GM19025 (cell line): ENCODE results near the gene MRPS22.
A peak's percentile ranks its signal among the peaks of the same experiment; 100 is the strongest.
"Not testable (repeated sequence)": the region's sequence is repeated elsewhere in the genome, so short reads cannot be mapped to it uniquely, and the experiment has no call there.

ENCODE experiments used
- ATAC-seq: cut with Tn5 transposase; IDR thresholded peaks from one replicate; pipeline ENCODE4 v1.9.1; 2021; ENCODE audit warnings: mild to moderate bottlenecking, low read depth, moderate library complexity; ENCODE audit not compliant: unreplicated experiment

MRPS22 gene

DNA sequence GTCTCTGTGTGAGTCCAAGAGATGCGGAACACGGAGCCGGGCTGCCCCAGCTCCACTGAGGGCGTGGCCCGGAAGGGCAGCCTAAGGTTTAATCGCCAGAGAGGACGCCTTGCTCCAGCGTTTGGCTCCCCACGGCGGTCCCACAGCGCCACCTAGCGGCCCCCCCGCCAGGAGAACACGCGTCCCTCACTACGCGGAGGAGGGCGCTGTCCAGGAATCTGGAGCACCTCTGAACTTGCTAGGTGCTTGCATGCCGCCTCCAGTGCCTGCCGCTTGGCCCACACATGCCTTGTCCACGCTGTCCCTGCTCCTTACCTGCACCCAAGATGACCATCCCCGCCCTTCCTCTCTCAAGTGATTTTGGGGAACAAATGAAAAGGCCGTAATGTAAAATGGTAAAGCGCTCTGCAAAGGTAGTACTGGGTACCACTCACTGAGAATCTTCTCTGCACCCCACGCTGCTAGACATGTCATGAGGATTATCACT is 14.4 kb upstream of the MRPS22 start:
- peak; percentile 96 for ATAC-seq

DNA sequence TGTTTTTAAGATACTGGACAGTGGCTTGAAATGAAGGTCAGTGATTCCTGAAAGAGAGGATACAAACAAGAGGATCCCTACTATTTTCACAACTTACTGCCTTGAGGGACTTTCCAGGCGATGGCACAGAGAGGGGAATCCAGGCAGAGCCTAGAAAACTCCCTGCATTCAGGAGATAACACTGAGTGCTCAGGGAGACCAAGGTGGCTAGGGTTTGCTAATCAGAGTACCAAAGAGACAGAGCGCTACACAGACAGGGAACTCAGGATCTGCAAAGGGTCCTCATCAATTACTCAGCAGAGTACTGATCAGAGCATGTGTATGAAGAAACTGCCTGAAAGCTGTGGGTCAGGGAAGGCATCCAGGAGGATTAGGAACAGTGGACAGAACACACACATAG is 11.7 kb upstream of the MRPS22 start:
- ATAC-seq = no peak

DNA sequence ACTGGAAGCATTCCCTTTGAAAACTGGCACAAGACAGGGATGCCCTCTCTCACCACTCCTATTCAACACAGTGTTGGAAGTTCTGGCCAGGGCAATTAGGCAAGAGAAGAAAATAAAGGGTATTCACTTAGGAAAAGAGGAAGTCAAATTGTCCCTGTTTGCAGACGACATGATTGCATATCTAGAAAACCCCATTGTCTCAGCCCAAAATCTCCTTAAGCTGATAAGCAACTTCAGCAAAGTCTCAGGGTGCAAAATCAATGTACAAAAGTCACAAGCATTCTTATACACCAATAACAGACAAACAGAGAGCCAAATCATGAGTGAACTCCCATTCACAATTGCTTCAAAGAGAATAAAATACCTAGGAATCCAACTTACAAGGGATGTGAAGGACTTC is 9.1 kb upstream of the MRPS22 start:
- ATAC-seq = not testable (repeated sequence)

DNA sequence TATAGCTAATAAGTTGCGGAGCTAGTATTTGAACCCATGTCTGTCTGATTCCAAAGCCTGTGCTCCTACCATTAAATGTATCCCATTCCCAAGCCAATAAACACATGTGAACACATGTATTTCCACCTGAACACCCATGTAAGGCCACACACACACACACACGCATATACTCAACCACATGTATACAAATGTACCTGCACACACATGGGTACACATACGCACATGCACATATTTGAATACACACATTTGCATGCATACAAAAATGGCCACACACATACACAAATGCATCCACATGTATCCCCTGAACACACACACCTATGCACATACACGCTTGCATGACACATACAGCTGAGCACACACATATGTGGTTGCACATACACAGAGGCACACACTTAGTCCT is 5.4 kb upstream of the MRPS22 start:
- ATAC-seq = no peak

DNA sequence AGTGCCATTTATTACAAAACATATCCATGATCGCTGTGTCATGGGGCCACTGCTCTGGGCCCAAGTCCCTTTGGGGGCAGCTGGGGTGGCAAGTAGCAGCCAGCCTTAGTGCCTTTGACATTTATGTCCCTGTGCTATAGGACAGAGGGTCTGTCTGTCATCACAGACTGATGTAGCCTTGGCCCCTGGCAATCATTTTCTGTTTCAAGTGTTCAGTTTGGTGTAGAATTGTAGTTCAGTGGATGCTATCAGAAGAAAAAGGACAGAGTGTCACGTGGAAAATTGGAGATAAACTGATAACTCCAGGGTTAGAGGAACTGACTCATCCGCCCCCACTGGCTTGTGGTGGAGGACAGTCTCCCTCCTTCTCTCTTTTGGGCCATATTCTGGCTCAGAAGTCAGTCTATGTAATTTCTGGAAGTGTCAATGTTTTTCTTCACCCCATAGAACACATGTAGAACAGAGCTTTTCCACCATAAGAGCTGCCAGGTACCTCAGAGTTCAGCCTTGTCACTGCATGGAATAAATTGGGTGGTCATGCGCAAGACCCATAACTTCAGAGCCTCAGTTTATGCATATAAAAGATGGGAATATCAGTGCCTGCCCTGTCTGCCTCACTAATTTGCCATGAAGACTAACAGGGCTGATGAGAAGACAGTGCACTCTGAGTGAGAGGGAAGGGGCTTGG is 4.5 kb upstream of the MRPS22 start:
- ATAC-seq = no peak

DNA sequence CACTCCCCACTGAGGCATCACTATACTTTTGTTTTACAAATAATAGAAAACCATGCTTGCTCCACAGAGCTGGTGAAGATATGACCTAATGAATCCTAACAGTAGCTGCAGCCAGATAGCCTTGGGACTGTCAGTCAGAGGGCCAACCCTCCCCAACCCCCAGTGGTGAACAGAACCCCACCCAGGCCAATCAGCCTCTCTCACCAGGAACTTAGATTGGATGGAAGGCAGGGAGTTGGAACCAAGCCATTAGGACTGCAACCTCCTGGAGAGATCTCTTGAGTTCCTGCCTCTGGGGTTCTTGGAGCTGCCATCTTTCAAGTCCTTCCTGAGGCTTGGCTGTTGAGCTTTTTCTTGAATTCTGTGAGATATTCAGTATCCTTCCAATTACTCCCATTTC is 3.0 kb upstream of the MRPS22 start:
- no peak for ATAC-seq

DNA sequence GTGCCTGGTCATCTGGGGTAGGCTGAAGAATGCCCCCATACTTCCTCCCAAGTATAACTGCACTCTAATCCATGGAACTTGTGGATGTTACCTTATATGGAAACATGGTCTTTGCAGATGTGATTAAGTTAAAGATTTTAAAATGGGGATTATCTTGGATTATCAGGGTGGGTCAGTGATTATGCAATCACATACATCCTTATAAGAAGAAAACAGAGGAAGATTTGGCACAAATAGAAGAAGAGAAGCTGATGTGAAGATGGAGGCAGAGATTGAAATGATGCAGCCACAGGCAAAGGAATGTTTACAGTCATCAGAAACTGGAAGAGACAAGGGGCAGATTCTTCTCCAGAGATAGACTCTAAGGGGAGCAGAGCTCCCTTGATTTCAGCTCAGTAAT is 1.8 kb upstream of the MRPS22 start:
- no peak for ATAC-seq

DNA sequence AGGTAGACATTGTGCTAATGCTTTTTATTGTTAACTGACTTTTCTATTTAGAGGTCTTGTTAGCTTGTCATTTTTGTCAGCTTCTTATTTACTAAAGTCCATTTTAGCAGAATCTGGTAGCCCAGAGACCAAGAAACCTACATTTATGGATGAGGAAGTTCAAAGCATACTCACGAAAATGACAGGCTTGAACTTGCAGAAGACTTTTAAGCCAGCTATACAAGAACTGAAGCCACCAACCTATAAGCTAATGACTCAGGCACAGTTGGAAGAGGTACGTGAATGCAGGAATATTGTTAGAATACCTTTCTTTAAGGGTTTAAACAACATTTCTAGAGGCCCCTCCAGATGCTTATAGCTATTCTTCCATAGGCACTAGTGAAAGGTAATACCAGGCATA is 3.0 kb downstream of the MRPS22 start:
- ATAC-seq = no peak

DNA sequence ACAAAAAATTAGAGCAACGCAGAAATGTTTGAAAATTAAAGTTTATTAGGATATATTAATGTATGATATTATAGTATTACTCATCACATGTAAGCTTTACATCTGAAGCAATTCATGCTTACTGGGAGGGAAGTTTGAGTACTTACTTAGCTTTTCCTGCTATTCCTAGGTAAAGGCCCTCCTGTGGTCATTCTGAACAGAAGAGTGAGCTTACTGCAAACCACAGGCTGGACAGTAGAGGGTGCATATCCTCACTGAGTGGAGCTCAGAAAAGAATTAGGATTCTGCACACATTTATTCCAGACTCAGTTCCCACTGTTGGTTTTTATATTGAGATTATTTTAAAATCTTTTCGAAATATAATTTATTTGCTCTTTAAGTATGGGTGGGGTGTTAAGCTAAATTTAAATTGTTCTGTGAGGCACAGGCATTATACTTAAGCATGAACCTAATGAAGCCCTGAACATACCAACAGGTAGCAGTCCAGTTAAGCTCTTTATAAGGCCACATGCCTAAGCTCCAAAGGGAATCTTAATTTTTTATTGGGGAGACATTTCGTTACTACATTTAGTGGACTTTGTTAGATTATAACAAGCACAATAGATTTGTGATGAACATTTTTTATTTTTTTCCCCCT is 10.2 kb downstream of the MRPS22 start:
- no peak for ATAC-seq

DNA sequence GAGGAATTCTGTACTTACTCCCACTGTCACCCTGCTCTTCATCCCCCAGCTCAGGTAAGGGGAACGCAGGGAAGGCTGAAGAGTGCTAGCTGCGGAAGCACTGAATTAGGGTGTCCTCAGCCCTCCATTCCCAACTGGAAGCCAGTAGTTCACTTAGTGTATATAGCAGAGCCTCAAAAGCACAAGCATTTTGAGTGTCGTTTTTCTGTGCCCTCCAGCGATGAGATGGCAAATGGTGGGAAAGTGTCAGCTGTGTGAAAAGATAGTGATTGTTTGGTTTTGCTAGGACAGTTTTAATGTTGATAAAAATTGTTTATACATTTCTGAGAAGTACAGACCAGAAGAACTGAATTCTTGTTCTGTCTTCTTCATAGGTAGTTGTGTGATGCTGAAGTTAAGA is 10.8 kb downstream of the MRPS22 start:
- ATAC-seq = no peak

DNA sequence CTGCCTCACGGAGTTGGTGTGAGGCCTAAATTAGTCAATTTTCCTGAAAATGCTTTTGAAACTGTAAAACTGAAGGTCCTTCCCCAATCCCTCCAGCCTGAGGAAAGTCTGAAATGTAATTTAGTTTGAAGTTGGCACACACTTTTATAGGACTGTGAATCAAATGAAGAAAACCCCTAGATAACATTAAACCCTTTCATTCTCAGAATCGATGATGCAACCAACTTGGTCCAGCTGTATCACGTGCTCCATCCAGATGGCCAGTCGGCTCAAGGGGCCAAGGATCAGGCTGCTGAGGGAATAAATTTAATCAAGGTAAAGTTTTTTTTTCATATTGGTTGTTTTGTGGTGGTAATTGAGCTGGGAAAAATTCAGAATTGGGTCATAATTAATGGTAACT is 11.7 kb downstream of the MRPS22 start:
- ATAC-seq = no peak

DNA sequence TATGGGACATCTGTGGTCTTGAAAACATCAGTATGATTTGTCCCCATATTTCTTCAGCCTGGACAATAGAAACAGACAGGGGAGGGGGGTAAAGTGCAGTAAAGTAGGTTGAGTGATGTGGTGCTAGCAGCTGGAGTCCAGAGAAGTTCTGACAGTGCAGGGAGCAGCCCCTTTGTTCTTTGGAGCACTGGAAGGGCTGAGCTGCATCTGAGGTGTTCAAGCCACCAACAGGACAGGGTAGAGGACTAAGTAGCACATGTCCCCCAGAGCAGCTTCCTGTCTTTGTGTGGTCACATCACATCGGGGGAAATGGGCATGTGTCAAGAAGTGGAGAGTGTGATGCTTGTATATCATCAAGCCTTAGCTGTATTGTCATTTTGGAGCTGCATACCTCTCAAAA is 12.1 kb downstream of the MRPS22 start:
- ATAC-seq = no peak

DNA sequence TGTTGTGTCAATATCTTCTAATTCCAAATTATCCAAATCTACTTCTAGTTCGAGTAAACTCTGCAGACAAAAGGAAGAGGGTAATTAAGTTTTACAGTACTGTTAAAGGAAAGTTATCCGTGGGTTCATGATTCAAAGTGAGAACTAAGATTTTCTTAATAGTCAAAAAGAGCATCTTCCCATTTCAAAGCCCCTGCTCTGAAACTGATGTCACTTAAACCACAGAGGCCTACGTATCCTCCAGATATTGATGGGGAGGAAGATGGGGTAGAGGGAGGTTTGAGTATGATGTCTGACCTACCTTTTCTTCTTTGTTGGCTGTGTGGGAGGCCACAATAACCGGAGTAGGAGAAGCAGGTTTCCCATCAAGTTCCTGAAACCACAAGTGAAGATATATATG is 14.1 kb downstream of the MRPS22 start:
- ATAC-seq = no peak

DNA sequence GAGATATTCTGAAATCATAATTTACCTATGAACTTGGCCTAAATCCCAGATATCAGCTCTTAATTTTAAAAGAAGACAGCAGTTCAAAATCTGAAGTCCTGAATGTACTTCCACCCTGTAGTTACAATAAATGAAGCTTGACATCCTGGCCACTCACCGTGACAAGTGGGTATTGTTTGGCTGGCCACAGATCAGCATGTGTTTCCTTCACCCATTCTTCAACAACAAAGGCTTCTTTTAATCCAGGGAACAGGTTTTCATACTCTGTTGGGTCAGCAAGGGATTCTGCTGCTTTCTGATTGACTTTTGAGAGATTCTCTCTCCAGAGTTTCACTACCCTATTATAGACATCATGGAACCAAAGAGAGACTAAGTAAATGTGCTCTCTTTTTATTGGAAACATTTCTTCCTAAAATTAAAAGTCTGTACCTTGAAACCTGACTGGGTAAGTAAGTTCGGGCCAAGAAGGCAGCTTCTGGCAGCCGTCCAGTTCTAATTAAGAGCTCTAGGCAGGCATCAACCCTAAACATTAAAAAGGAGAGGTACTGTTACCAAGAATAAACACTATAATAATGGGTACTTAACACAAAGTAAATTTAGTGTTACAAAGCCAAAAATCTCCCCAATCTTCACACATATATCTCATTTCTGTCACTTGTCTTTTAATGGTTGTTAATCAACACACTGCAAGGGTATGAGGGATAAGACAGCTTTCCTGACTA is 15.2 kb downstream of the MRPS22 start:
- ATAC-seq = no peak

DNA sequence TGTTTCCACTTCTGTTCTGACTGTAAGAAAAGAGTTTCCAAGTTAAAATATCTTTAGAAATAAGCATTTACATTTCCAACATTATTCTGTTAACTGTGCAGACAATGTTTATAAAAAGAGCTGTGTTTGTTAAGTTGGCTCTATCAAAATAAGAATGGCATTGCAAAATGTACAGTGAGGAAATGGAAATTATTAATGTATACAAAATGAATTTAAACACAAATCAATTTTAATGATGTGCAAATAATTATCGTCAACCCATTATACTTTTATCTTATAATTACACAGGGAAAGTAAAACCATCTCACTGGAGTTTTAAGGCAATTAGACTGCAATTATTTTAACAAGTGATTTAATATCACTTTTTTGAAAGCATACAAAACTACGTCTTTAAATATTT is 17.5 kb downstream of the MRPS22 start:
- ATAC-seq = no peak

DNA sequence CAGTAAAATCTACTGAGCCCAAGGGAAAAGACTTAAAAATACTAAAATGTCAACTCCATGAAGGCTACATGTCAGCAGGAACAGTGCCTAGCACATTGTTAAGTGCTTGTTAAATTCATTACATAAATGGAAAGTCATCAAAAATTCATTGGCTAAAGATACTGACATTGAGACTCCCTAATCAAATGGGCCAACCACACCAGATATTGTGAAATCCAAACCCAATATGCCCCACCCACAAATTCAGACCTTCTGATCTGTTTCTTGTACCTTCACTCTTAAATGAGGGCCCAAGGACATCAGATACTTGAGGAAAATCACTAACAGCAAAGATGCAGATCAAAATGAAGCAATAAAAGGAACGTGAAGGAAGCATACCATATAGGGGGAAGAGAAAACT is 20.7 kb downstream of the MRPS22 start:
- no peak for ATAC-seq

DNA sequence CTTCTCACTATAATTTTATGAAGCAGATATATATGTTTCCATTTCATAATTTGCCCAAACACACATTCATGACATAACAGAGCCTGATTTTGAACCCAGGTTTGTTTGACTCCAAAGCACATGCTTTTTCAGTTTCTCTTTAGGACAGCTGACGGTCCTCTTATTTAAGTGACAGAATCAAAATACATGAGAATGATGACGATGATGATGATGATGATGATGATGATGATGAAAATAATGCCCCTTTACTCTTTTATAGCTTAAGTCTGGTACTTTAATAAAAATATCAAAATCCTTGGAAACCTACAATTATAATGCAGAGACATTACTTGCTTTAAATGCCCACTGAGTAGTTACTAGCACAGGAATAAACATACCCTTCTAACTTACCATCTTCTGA is 30.3 kb downstream of the MRPS22 start:
- ATAC-seq = no peak

DNA sequence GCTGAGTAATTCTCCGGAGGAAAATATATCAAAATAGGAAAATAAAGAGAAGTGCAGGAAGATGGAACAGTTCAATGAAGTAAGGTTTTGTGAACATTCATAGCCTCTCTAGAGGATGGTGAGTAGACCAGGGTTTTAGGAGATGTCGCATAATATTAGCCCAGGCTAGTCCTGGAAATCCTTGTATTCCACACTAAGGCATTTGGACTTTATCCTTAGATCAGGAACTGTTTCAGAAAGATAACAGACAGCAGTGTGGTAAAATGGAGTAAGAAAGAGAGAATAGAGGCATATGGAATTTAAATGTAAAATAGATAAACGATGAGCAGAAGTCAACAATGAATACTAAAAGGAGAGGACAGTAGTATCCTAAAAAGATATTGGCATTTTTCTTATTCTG is 33.6 kb downstream of the MRPS22 start:
- ATAC-seq = no peak

DNA sequence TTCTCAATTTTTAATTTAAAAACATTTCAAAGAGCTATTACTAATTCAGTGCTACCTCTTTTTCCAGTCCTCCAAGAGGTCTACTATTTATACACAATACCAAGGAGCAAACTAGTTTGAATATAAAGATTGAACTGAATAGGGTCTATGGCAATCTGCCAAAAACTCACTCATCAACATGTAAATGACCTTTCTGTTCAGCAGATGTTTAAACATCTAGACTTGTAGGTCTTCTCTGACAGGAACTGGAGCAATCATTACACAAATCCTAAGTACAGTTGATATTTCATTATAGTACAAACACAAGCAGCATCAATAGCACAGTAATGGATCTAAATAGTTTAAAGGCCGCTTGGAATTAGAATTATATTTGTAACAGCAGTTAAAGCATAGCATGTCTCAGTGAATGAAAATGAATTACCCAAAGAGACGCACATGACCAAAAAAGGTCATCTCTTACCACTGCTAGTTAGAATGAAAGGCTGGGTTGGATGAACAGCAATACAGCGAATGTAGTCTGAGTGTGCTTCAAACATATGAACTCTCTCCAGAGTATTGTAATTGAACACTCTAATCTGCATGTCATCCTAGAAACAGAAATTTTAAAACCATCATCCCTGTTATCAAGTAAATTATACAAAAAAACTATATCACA is 34.9 kb downstream of the MRPS22 start:
- no peak for ATAC-seq

DNA sequence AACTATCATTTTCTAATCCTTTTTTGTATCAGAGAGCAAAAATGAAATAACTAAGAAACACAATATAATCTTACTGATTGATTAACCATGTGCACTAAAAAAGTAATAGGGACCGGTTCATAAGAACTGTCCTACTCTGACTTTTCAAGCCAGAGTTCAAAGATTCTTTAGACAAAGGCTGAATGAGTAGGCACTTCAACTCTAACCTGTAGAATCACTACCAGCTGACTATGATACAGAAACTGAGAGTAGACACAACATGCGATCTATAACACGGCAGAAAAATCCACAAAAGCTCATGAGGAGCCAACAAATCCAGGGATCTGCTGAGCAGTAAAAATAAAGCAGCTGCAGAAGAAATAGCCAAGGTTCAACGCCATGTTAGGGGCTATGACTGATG is 36.8 kb downstream of the MRPS22 start:
- ATAC-seq = no peak

DNA sequence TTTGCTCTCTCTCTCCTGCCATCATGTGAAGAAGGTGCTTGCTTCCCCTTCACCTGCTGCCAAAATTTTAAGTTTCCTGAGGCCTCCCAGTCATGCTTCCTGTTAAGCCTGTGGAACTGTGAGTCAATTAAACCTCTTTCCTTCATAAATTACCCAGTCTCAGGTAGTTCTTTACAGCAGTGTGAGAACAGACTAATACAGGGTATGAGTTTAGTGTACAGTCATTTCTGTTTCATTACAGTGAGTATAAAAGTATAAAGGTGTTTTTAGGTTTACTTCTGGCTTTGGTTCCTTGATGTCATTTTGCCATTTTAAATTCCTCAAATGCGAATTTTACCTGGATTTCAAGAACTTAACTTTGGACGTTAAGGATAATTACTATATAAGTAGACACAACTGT is 38.5 kb downstream of the MRPS22 start:
- not testable (repeated sequence) for ATAC-seq
